SH-SY5Y (cell line): ENCODE results near the gene TAAR1.

Source experiments
- GATA2 ChIP-seq: IDR thresholded peaks from 2 replicates; pipeline ENCODE4 v1.6.1; 2011; ENCODE audit warnings: mild to moderate bottlenecking, low read depth, low read length
- GATA3 ChIP-seq: IDR thresholded peaks from 2 replicates; pipeline ENCODE4 v1.6.1; 2011; ENCODE audit warnings: low read depth, mild to moderate bottlenecking, low read length, moderate library complexity

- no peak for TF ChIP-seq GATA2
- TF ChIP-seq GATA3 = no peak
These were observed 49.8 kb upstream of the TAAR1 start for GRCh38 chr6:132708771-132709170.
